ENCODE data around the gene POLN. TPM values are rescaled to one million over a fixed set of nuclear protein-coding genes. Genes with fewer than 3 reads are reported as not detected.

POLN gene
- total RNA-seq, 1 donor from 2014 or later, result 3.4 TPM

- DNase-seq (ENCODE audit: low read depth in 2 of 2), result no peak
These were observed 170.5 kb downstream of the POLN start for GRCh38 chr4:2071252-2071911.

- no peak for DNase-seq (ENCODE audit: low read depth in 2 of 2)
These were observed 171.3 kb downstream of the POLN start for GRCh38 chr4:2070421-2071251.

- no peak for DNase-seq (ENCODE audit: low read depth in 2 of 2)
These were observed 171.9 kb downstream of the POLN start for GRCh38 chr4:2069986-2070385.

- no peak for DNase-seq (ENCODE audit: low read depth in 2 of 2)
These were observed 172.6 kb downstream of the POLN start for GRCh38 chr4:2069161-2069971.

GRCh38 chr4:2068566-2068965, 173.4 kb downstream of the POLN start:
- DNase-seq (ENCODE audit: low read depth in 2 of 2), result no peak

GRCh38 chr4:2068198-2068470, 173.8 kb downstream of the POLN start:
- DNase-seq (ENCODE audit: low read depth in 2 of 2), result no peak

- no peak for DNase-seq (ENCODE audit: low read depth in 2 of 2)
These were observed 174.3 kb downstream of the POLN start for GRCh38 chr4:2067446-2068197.

- no peak for DNase-seq (ENCODE audit: low read depth in 2 of 2)
These were observed 175.1 kb downstream of the POLN start for GRCh38 chr4:2066571-2067445.

- DNase-seq (ENCODE audit: low read depth in 2 of 2), result no peak
These were observed 175.8 kb downstream of the POLN start for GRCh38 chr4:2066011-2066551.

- no peak for DNase-seq (ENCODE audit: low read depth in 2 of 2)
These were observed 176.6 kb downstream of the POLN start for GRCh38 chr4:2065106-2065930.

- no peak for DNase-seq (ENCODE audit: low read depth in 2 of 2)
These were observed 177.5 kb downstream of the POLN start for GRCh38 chr4:2064276-2064991.

GRCh38 chr4:2063557-2064275, 178.2 kb downstream of the POLN start:
- DNase-seq (ENCODE audit: low read depth in 2 of 2), result no peak

- DNase-seq (ENCODE audit: low read depth in 2 of 2), result no peak
These were observed 179.0 kb downstream of the POLN start for GRCh38 chr4:2062808-2063524.

GRCh38 chr4:2062168-2062807, 179.6 kb downstream of the POLN start:
- no peak for DNase-seq (ENCODE audit: low read depth in 2 of 2)

- DNase-seq (ENCODE audit: low read depth in 2 of 2), result no peak
These were observed 180.5 kb downstream of the POLN start for GRCh38 chr4:2061186-2062131.
